HCT116 (cell line): Measurements from ENCODE around the gene NAXE.
A peak's percentile ranks its signal among the peaks of the same experiment; 100 is the strongest.

Experiments used
- ATF3 ChIP-seq: IDR thresholded peaks from 2 replicates; pipeline ENCODE4 v1.6.1; 2012
- CEBPB ChIP-seq: IDR thresholded peaks from 2 replicates; pipeline ENCODE4 v1.6.1; 2012; ENCODE audit warnings: low read depth
- EZH2 ChIP-seq: fragments of 200-600 bp; sonication (generic); IDR thresholded peaks from 2 replicates; pipeline ENCODE4 v1.6.1; 2017; ENCODE audit warnings: antibody characterized with exemption, mixed run types
- EZH2phosphoT487 ChIP-seq: fragments of 200-600 bp; IDR thresholded peaks from 2 replicates; pipeline ENCODE4 v1.6.1; 2018; ENCODE audit warnings: antibody characterized with exemption, borderline replicate concordance
- POLR2A ChIP-seq: IDR thresholded peaks from 2 replicates; pipeline ENCODE4 v1.7.0; 2011; ENCODE audit warnings: borderline replicate concordance; ENCODE audit not compliant: insufficient read depth, insufficient read length; ENCODE audit errors: extremely low read depth
- POLR2AphosphoS5 ChIP-seq: IDR thresholded peaks from 2 replicates; pipeline ENCODE4 v1.6.1; 2011; ENCODE audit warnings: mild to moderate bottlenecking, low read depth, low read length, moderate library complexity
- RAD21 ChIP-seq: IDR thresholded peaks from 2 replicates; pipeline ENCODE4 v1.6.1; 2012; ENCODE audit warnings: low read depth, mild to moderate bottlenecking
- TF ChIP-seq, protein P1 (sequence below), 3 experiments: fragments of 200-600 bp in 1 of 3; sonication (generic) in 1 of 3; IDR thresholded peaks in 2 of 3; conservative IDR thresholded peaks in 1 of 3; 2 replicates each; pipeline ENCODE4 v1.5.1; 2012 to 2017; ENCODE audit warnings: low read depth in 2 of 3, low read length in 2 of 3, antibody characterized with exemption in 1 of 3, borderline replicate concordance in 1 of 3, control low read depth in 1 of 3, mild to moderate bottlenecking in 1 of 3, mixed read lengths in 1 of 3, mixed run types in 1 of 3, moderate library complexity in 1 of 3; ENCODE audit not compliant: insufficient read depth in 1 of 3
- TF ChIP-seq, protein P2 (sequence below): IDR thresholded peaks from 2 replicates; pipeline ENCODE4 v1.6.1; 2012
- TF ChIP-seq, protein P3 (sequence below): IDR thresholded peaks from 2 replicates; pipeline ENCODE4 v1.6.1; 2012; ENCODE audit warnings: low read depth

DNA sequence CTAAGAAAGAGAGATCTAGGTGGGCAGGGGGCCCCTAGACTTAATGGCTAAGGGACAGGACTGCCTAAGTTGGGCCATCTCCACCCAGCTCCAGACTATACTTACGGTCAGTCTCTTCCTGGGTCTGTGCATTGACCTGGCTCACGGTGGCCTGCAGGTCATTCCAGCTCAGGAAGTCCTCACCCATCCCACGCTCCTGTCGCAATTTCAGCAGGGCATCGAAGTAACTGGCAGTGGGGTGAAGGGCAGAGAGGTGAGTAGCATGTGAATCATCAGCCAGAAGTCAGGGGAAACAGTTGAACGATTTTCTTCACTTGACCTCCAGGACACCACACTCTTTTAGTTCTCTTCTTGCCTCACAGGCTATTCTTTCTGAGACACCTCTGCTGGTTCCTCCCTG, 39.7 kb upstream of the NAXE start:
- TF ChIP-seq, protein P1, sequence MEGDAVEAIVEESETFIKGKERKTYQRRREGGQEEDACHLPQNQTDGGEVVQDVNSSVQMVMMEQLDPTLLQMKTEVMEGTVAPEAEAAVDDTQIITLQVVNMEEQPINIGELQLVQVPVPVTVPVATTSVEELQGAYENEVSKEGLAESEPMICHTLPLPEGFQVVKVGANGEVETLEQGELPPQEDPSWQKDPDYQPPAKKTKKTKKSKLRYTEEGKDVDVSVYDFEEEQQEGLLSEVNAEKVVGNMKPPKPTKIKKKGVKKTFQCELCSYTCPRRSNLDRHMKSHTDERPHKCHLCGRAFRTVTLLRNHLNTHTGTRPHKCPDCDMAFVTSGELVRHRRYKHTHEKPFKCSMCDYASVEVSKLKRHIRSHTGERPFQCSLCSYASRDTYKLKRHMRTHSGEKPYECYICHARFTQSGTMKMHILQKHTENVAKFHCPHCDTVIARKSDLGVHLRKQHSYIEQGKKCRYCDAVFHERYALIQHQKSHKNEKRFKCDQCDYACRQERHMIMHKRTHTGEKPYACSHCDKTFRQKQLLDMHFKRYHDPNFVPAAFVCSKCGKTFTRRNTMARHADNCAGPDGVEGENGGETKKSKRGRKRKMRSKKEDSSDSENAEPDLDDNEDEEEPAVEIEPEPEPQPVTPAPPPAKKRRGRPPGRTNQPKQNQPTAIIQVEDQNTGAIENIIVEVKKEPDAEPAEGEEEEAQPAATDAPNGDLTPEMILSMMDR (IDR thresholded peaks at IDR 0.05 in 2 of 3, conservative IDR thresholded peaks at IDR 0.05 in 1 of 3; ENCODE audit: borderline replicate concordance in 1 of 3, insufficient read depth in 1 of 3, low read depth in 2 of 3, low read length in 2 of 3) = no peak
- TF ChIP-seq, protein P2, sequence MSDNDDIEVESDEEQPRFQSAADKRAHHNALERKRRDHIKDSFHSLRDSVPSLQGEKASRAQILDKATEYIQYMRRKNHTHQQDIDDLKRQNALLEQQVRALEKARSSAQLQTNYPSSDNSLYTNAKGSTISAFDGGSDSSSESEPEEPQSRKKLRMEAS = no peak
- no peak for TF ChIP-seq POLR2A
- TF ChIP-seq CEBPB = peak; percentile 81
- TF ChIP-seq RAD21 = no peak
- no peak for TF ChIP-seq EZH2
- TF ChIP-seq ATF3 = no peak
- TF ChIP-seq POLR2AphosphoS5 = no peak
- TF ChIP-seq, protein P3, sequence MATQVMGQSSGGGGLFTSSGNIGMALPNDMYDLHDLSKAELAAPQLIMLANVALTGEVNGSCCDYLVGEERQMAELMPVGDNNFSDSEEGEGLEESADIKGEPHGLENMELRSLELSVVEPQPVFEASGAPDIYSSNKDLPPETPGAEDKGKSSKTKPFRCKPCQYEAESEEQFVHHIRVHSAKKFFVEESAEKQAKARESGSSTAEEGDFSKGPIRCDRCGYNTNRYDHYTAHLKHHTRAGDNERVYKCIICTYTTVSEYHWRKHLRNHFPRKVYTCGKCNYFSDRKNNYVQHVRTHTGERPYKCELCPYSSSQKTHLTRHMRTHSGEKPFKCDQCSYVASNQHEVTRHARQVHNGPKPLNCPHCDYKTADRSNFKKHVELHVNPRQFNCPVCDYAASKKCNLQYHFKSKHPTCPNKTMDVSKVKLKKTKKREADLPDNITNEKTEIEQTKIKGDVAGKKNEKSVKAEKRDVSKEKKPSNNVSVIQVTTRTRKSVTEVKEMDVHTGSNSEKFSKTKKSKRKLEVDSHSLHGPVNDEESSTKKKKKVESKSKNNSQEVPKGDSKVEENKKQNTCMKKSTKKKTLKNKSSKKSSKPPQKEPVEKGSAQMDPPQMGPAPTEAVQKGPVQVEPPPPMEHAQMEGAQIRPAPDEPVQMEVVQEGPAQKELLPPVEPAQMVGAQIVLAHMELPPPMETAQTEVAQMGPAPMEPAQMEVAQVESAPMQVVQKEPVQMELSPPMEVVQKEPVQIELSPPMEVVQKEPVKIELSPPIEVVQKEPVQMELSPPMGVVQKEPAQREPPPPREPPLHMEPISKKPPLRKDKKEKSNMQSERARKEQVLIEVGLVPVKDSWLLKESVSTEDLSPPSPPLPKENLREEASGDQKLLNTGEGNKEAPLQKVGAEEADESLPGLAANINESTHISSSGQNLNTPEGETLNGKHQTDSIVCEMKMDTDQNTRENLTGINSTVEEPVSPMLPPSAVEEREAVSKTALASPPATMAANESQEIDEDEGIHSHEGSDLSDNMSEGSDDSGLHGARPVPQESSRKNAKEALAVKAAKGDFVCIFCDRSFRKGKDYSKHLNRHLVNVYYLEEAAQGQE = no peak
- no peak for TF ChIP-seq EZH2phosphoT487
